Stimulated activated CD8-positive, alpha-beta memory T cell treated with anti-CD3 and anti-CD28 coated beads, Interleukin-12 subunit alpha, Interleukin-12 subunit beta, amount 100 ng/mL, for 24 hours (primary cell): ENCODE data around the gene PALD1.
"Not testable (repeated sequence)": the region's sequence is repeated elsewhere in the genome, so short reads cannot be mapped to it uniquely, and the experiment has no call there.

Source experiments
- DNase-seq: peaks from one replicate; pipeline ENCODE4 v3.0.0-alpha.2; 2020; ENCODE audit errors: extremely low read depth

The PALD1 gene

GRCh38 chr10:70604106-70604505 is 125.5 kb downstream of the PALD1 start:
- no peak for DNase-seq

- no peak for DNase-seq
Observed at GRCh38 chr10:70605161-70605560, 126.6 kb downstream of the PALD1 start.

GRCh38 chr10:70607936-70608335 is 129.4 kb downstream of the PALD1 start:
- no peak for DNase-seq

GRCh38 chr10:70613941-70614340 is 135.4 kb downstream of the PALD1 start:
- DNase-seq: no peak

GRCh38 chr10:70614364-70614763 is 135.8 kb downstream of the PALD1 start:
- not testable (repeated sequence) for DNase-seq

- DNase-seq: no peak
Observed at GRCh38 chr10:70615211-70615610, 136.6 kb downstream of the PALD1 start.

- no peak for DNase-seq
Observed at GRCh38 chr10:70615784-70616522, 137.4 kb downstream of the PALD1 start.

GRCh38 chr10:70616761-70617160 is 138.2 kb downstream of the PALD1 start:
- no peak for DNase-seq
